D341Med (cell line): Measurements from ENCODE around the gene CC2D1B.
"Not testable (repeated sequence)": the region's sequence is repeated elsewhere in the genome, so short reads cannot be mapped to it uniquely, and the experiment has no call there.

Source experiments
- DNase-seq: peaks from one replicate; pipeline ENCODE4 v3.0.0; 2012; ENCODE audit warnings: low spot score

CC2D1B gene, protein sequence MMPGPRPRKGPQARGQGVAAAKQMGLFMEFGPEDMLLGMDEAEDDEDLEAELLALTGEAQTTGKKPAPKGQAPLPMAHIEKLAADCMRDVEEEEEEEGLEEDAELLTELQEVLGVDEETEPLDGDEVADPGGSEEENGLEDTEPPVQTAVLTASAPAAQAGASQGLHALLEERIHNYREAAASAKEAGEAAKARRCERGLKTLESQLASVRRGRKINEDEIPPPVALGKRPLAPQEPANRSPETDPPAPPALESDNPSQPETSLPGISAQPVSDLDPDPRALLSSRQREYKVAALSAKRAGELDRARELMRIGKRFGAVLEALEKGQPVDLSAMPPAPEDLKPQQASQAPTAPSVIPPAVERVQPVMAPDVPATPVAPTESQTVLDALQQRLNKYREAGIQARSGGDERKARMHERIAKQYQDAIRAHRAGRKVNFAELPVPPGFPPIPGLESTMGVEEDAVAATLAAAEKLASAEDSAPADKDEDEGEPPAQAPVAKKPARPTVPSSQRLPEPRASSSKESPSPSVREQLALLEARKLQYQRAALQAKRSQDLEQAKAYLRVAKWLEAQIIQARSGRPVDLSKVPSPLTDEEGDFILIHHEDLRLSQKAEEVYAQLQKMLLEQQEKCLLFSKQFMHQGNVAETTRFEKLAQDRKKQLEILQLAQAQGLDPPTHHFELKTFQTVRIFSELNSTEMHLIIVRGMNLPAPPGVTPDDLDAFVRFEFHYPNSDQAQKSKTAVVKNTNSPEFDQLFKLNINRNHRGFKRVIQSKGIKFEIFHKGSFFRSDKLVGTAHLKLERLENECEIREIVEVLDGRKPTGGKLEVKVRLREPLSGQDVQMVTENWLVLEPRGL

GRCh38 chr1:52365746-52366516 is at the start of gene CC2D1B:
Gene CC2D1B (minus strand): TSS chr1:52366205. CDS start chr1:52364620, 1,585 bp downstream.
- DNase-seq = peak; percentile 100

DNA sequence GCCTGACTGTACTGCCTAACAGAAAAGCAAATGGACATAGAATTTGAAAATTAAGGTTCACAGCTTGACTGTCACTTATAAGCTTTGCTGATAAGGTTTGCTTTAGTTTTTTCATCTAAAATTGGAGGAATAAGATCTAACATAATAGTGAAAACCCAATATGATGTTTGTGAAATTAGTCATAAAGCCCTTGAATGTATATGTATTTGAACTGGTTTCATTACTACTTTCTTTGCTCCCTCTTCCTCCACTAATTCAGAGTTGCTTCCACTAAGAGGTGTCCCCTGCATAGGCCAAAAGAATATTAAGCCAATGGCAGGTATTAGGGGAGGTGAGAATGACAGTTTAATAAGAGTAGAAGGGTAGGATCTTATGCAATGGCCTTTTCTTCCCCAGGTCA is 48.9 kb upstream of the CC2D1B start:
- no peak for DNase-seq

- no peak for DNase-seq
Measured at GRCh38 chr1:52413410-52413989, 47.5 kb upstream of the CC2D1B start.

- no peak for DNase-seq
Measured at GRCh38 chr1:52404975-52405338, 39.0 kb upstream of the CC2D1B start.

GRCh38 chr1:52404116-52404974 is 38.3 kb upstream of the CC2D1B start, which contains the start of the genes ORC1 and PRPF38A:
Gene ORC1 (minus strand): TSS chr1:52404423. CDS start chr1:52402223, 2,200 bp downstream.
Gene PRPF38A (plus strand): TSS chr1:52404602. CDS start chr1:52404750, 148 bp downstream.
- DNase-seq = peak; percentile 96

DNA sequence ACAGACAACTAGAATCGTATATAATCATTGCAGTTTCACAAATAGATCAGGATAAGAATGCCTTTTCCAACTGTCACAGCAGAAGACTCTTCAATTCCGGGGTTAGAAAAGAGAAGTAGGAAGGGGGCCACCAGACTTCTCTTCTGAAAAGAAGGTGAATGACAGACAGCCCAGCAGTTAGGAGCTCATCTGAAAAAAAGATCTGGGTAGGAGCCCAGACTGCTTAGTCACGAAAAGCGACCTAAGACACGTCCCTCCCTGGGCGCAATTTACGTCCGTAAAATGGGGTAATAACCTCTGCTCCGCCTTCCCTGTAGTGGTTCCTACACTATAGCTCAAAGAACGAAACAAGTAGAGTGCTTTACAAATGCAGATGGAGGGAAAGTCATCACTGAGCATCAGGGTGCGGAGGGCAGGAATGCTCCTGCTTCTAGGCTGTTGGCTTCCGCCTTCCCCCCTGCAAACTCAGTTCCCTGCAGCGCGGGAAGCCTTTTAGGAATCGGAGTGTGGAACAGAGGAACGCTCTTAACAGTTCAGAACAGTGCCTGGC is 37.6 kb upstream of the CC2D1B start:
- DNase-seq = no peak

GRCh38 chr1:52402860-52403240 is 36.8 kb upstream of the CC2D1B start:
- DNase-seq = no peak

- no peak for DNase-seq
Measured at GRCh38 chr1:52400131-52400530, 34.1 kb upstream of the CC2D1B start.

- DNase-seq = no peak
Measured at GRCh38 chr1:52399629-52400028, 33.6 kb upstream of the CC2D1B start.

GRCh38 chr1:52393174-52393573 is 27.2 kb upstream of the CC2D1B start:
- DNase-seq = no peak

- DNase-seq = no peak
Measured at GRCh38 chr1:52386458-52386857, 20.5 kb upstream of the CC2D1B start.

DNA sequence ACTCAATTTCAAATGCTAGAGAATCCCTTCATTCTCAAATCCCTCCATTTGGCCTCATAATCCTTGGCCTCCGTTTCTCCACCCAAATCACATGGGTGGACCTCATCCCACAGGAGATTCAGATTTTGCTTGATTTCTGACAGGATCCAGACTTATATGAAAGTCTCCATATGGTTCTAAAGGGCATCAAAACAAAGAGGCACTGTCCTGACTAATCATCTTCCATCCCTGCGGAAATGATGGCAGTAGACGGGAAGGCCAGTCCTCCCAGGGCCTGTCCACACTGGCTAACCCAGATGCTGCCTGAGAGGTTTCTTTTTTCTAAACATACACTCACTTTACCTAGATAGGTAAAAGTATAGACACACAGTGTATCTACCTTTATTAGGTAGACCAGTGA is 19.4 kb upstream of the CC2D1B start:
- DNase-seq = no peak

- not testable (repeated sequence) for DNase-seq
Measured at GRCh38 chr1:52369851-52370250, 3.8 kb upstream of the CC2D1B start.

GRCh38 chr1:52368383-52369172 is 2.6 kb upstream of the CC2D1B start:
- DNase-seq = peak; percentile 68

- DNase-seq = no peak
Measured at GRCh38 chr1:52367272-52367671, 1.3 kb upstream of the CC2D1B start.

DNA sequence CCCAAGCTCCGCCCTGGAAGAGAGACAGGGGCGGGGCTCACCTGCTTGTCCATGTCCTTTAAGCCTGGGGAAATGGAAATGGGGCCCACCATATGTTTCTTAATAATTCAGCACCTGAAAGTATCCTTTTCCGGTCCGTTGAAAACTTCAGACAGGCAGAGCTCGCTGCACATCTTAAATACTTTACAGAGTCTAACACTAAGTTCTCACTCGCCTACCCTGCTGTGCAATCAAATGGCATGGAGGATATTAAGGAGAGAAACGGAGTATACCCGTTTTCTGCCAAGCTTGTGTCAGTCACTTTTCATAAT is 467 bp upstream of the CC2D1B start:
- DNase-seq = no peak

DNA sequence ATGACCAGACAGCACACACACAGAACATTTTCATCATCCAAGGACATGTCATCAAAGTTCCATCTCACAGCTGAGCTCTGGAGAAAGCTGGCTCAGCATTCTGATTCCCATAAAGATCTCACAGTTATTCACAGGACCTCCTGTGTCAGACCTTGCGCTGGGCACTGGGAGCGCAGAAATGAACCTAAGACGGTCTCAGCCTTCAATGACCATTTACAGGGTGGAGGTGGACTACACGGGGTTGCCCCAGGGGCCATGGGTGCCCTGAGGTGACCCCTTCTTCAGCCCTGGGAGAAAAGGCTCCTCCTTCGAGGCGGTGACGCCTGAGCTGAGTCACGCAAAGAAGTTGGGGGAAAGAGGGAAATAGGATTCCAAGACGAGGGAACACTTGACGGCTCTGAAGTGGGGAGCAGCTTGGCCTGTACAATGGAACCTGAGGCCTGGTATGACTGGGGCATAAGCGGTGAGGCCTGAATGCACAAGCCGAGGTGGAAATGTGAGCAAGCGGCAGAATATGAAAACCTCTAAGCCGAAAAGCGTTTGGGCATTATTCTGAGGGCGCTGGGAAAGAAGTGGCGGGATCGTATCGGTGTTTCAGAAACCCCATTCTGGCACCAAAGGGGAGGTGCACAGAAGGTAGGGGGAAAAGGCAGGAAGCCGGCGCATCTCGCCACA is 797 bp downstream of the CC2D1B start:
- DNase-seq = peak; percentile 46

- no peak for DNase-seq
Measured at GRCh38 chr1:52364235-52364839, 1.7 kb downstream of the CC2D1B start.

DNA sequence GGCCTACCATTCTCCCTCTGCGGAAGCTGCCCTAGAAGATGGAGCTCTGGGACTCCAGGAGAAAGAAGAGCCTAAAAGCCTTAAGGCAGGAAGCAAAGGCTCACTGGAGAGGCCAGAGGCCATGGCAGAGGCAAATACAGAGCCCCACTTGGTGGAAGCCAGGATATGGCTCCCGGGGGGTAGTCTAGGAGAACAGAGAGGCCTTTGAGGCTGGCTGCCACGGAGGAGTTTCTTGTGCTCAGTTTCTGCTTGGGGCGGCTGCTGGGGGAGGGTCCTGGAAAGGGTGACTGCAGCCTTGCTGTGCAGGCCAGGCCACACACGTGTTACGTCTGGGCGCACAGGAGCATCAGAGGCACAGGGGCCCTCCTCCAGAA is 5.4 kb downstream of the CC2D1B start:
- DNase-seq = no peak
